GM12878 (cell line): Measurements from ENCODE around the gene ASB15. TPM values are rescaled to one million over a fixed set of nuclear protein-coding genes. Genes with fewer than 3 reads are reported as not detected.

ENCODE experiments used
- ATAC-seq: fragments of 200-7000 bp; cut with Tn5 transposase; 3 replicates; pipeline ENCODE4 v1.9.1; 2020; ENCODE audit warnings: mild to moderate bottlenecking, moderate library complexity
- BruUV-seq: library from RNA; stranded (reverse); fragments of 400-500 nt; replicated peaks from 2 replicates; lab custom pipeline; 2021; lab: Mats Ljungman, UMichigan
- CTCF ChIA-PET: fragments of 300-600 bp; sonication (Branson Sonifier 250); formaldehyde crosslinking; extraction: SDS; loops from one replicate; lab custom pipeline; 2021; ENCODE audit warnings: inconsistent platforms; lab: Yijun Ruan, JAX
- POLR2A ChIA-PET: fragments of 350-600 bp; formaldehyde crosslinking; extraction: SDS; loops from one replicate; lab custom pipeline; 2021; ENCODE audit warnings: inconsistent platforms; lab: Charles Lee
- RAD21 ChIA-PET: fragments of 300-600 bp; sonication (Branson Sonifier 250); formaldehyde crosslinking; loops from one replicate; lab custom pipeline; 2023; ENCODE audit warnings: antibody characterized with exemption; ENCODE audit not compliant: unreplicated experiment; lab: Charles Lee
- SMC1A ChIA-PET: fragments of 300-600 bp; sonication (Branson Sonifier 250); formaldehyde crosslinking; loops from one replicate; lab custom pipeline; 2023; ENCODE audit not compliant: unreplicated experiment, uncharacterized antibody; lab: Charles Lee
- DNase-seq: peaks from one replicate; pipeline ENCODE4 v3.0.0-alpha.2; 2011; ENCODE audit warnings: low read depth, low spot score
- FAIRE-seq: peaks from 3 replicates; lab custom pipeline; 2011; peaks lifted over from hg19 to GRCh38; lab: Jason Lieb, UNC
- H2AFZ ChIP-seq: 2 replicates; pipeline ENCODE4 v1.6.0; 2011; ENCODE audit warnings: low read depth, low read length, control low read depth; ENCODE audit not compliant: control insufficient read depth
- H3K27ac ChIP-seq: 2 replicates; pipeline ENCODE4 v1.5.1; 2011; ENCODE audit warnings: control low read depth; ENCODE audit not compliant: control insufficient read depth, insufficient read depth
- H3K27me3 ChIP-seq, 2 experiments: replicated peaks in 1 of 2; 2 replicates each; pipeline versions ENCODE4 v1.6.0 to v1.6.1; 2011; ENCODE audit warnings: low read length in 1 of 2; ENCODE audit not compliant: control insufficient read depth in 2 of 2, insufficient read depth in 2 of 2
- H3K36me3 ChIP-seq, 2 experiments: 2 replicates each; pipeline ENCODE4 v1.5.1; 2011; ENCODE audit warnings: low read length in 1 of 2; ENCODE audit not compliant: control insufficient read depth in 2 of 2, insufficient read depth in 2 of 2
- H3K4me1 ChIP-seq: 2 replicates; pipeline ENCODE4 v1.6.1; 2011; ENCODE audit warnings: mild to moderate bottlenecking, low read length, moderate library complexity, mixed read lengths; ENCODE audit not compliant: control insufficient read depth, insufficient read depth
- H3K4me2 ChIP-seq: 2 replicates; pipeline ENCODE4 v1.6.0; 2011; ENCODE audit warnings: control low read depth; ENCODE audit not compliant: control insufficient read depth, insufficient read depth
- H3K4me3 ChIP-seq: fragments of 200-600 bp; sonication (generic); 2 replicates; pipeline ENCODE4 v1.5.1; 2016
- H3K79me2 ChIP-seq: 2 replicates; pipeline ENCODE4 v1.6.0; 2011; ENCODE audit warnings: low read length; ENCODE audit not compliant: control insufficient read depth, insufficient read depth
- H3K9ac ChIP-seq: 2 replicates; pipeline ENCODE4 v1.8.0; 2011; ENCODE audit warnings: low read length, control low read depth, mixed read lengths; ENCODE audit not compliant: control insufficient read depth, insufficient read depth
- H3K9me3 ChIP-seq: replicated peaks from 3 replicates; pipeline ENCODE4 v1.5.1; 2011; ENCODE audit warnings: mild to moderate bottlenecking, low read length; ENCODE audit not compliant: control insufficient read depth, insufficient read depth
- H4K20me1 ChIP-seq: 2 replicates; pipeline ENCODE4 v1.6.0; 2011; ENCODE audit not compliant: control insufficient read depth, insufficient read depth
- POLR2A ChIP-seq: IDR thresholded peaks from 2 replicates; pipeline ENCODE4 v1.6.1; 2011; ENCODE audit warnings: low read depth, mild to moderate bottlenecking, low read length
- RFX5 ChIP-seq: IDR thresholded peaks from 2 replicates; pipeline ENCODE4 v1.6.1; 2011; ENCODE audit warnings: low read depth, low read length, improper control_type of control experiment
- WGBS: methylation state at CpG from one replicate; pipeline ENCODE4 v1.1.6; 2016; ENCODE audit warnings: low lambda C conversion rate; ENCODE audit not compliant: insufficient replicate concordance, insufficient coverage; ENCODE audit errors: missing lambda C conversion rate; 5-methylcytosine and 5-hydroxymethylcytosine counted together
- in situ Hi-C: fragments of 300-500 bp; cut with MboI; formaldehyde crosslinking; loops from 9 replicates; pipeline ENCODE4 v1.14.3; 2018; ENCODE audit warnings: mixed read lengths
- intact Hi-C: fragments of 100-400 bp; cut with micrococcal nuclease; formaldehyde crosslinking; loops from one replicate; pipeline ENCODE4 v1.14.2; 2022; ENCODE audit not compliant: unreplicated experiment
- polyA plus RNA-seq, 11 experiments: library from polyadenylated mRNA; depleted of rRNA in 4 of 11; unstranded in 6 of 11; stranded (reverse) in 5 of 11; fragments of >200 nt; fragmentation: Nextera tagmentation in 4 of 11; fragmentation: Illumina TruSeq in 1 of 11; extraction: Ambion mirVana in 4 of 11; extraction: Trizol in 1 of 11; gene quantifications; 1 replicate in 1 of 11; 2 replicates in 10 of 11; pipeline versions ENCODE4 v1.2.1 to v1.2.3, GENCODE V29; 2011 to 2016; ENCODE audit warnings: inconsistent platforms in 2 of 11, missing spikeins in 2 of 11, low read depth in 1 of 11
- total RNA-seq, 4 experiments: library from RNA; depleted of rRNA in 3 of 4; stranded (reverse); fragments of >200 nt in 3 of 4; fragmentation: Illumina TruSeq in 1 of 4; extraction: Trizol in 1 of 4; gene quantifications; 2 replicates each; pipeline versions ENCODE4 v1.2.1 to v1.2.3, GENCODE V29; 2013 to 2021
- TF ChIP-seq, protein P1 (sequence below): IDR thresholded peaks from 2 replicates; pipeline ENCODE4 v1.6.1; 2012; ENCODE audit warnings: mild to moderate bottlenecking, low read depth, low read length

The ASB15 gene
- total and polyA plus RNA-seq, 10 of the 15 experiments (the other 5 are each of a cell fraction or from before 2014, with no cell fraction given) = not detected

DNA sequence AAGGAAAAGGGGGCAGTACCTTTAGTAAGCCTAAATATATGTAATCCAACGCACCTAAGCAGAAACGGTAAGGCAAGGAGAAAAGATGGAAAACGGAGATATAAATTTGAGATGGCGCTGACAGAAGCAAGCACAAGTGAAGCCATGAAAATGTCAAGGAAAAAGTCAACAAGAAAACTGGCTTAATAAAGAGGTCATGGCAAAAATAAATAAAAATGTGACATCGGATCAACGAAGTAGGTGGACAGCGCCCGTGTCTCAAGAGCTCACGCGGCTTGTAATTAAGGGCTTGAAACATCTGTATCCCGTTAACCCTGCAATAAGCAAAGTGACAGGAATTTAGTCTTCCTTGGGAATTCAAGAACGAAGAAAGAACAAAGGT, 44.6 kb upstream of the ASB15 start:
- in situ Hi-C loops (no loop called here), intact Hi-C loops (loop anchor here (1.0 to 10.0 kb wide), 2 partner anchors 22 to 1368 kb away; partner anchors contain the start of gene POT1)
- FAIRE-seq = no peak
- RAD21 ChIA-PET = interaction anchor here (1.2 to 1.8 kb wide), 3 partner anchors 10 to 192 kb away, joined by 4 to 6 read pairs (median 5); partner anchors contain the start of genes IQUB and WASL
- POLR2A ChIA-PET = interaction anchor here (0.5 to 2.4 kb wide), 4 partner anchors 8 to 28 kb away, joined by 3 to 7 read pairs (median 4); no protein-coding TSS in a partner anchor
- TF ChIP-seq POLR2A = no peak
- TF ChIP-seq RFX5 = 0 out of 2 replicates have a peak, but pooled peaks have one; percentile 3
- TF ChIP-seq, protein P1, sequence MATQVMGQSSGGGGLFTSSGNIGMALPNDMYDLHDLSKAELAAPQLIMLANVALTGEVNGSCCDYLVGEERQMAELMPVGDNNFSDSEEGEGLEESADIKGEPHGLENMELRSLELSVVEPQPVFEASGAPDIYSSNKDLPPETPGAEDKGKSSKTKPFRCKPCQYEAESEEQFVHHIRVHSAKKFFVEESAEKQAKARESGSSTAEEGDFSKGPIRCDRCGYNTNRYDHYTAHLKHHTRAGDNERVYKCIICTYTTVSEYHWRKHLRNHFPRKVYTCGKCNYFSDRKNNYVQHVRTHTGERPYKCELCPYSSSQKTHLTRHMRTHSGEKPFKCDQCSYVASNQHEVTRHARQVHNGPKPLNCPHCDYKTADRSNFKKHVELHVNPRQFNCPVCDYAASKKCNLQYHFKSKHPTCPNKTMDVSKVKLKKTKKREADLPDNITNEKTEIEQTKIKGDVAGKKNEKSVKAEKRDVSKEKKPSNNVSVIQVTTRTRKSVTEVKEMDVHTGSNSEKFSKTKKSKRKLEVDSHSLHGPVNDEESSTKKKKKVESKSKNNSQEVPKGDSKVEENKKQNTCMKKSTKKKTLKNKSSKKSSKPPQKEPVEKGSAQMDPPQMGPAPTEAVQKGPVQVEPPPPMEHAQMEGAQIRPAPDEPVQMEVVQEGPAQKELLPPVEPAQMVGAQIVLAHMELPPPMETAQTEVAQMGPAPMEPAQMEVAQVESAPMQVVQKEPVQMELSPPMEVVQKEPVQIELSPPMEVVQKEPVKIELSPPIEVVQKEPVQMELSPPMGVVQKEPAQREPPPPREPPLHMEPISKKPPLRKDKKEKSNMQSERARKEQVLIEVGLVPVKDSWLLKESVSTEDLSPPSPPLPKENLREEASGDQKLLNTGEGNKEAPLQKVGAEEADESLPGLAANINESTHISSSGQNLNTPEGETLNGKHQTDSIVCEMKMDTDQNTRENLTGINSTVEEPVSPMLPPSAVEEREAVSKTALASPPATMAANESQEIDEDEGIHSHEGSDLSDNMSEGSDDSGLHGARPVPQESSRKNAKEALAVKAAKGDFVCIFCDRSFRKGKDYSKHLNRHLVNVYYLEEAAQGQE = peak; percentile 61; the same call in 1 of the 2 replicates
- DNase-seq = no peak
- TSS peak; percentile 69 for BruUV-seq
- Histone ChIP-seq H3K9me3 (no peaks in the 10 kb centered on the region; the same call in 2 of the 3 replicates), H3K27me3 (no peaks in the 10 kb centered on the region), H3K9ac (peak overlapping the region; percentile 82), H3K36me3 (peaks cover 1 to 4% of the 10 kb centered on the region in 2 experiments; a peak in 3 of 4 replicates), H3K79me2 (peaks cover 15% of the 10 kb centered on the region), H3K4me1 (no peaks in the 10 kb centered on the region), H3K4me2 (peak overlapping the region; percentile 76), H3K4me3 (peak overlapping the region; percentile 90), H3K27ac (peak overlapping the region; percentile 85), H4K20me1 (no peaks in the 10 kb centered on the region), H2AFZ (peak overlapping the region; percentile 100; the same call in 1 of the 2 replicates)
- WGBS = 4% methylated on average over 12 of the region's 12 CpGs
- CTCF ChIA-PET = interaction anchor here (1.3 to 3.0 kb wide), 5 partner anchors 8 to 68 kb away, joined by 4 to 11 read pairs (median 7); no protein-coding TSS in a partner anchor
- SMC1A ChIA-PET = interaction anchor here (1.2 to 2.6 kb wide), 4 partner anchors 14 to 62 kb away, joined by 3 to 18 read pairs (median 8); no protein-coding TSS in a partner anchor
- no peak; the same call in 2 of the 3 replicates for ATAC-seq
